Right lobe of liver (tissue), 6 donors: Measurements from ENCODE around the gene HPSE. TPM values are rescaled to one million over a fixed set of nuclear protein-coding genes. Genes with fewer than 3 reads are reported as not detected.

ENCODE experiments used
- ATAC-seq, 4 donors: fragments of 200-7000 bp; cut with Tn5 transposase; one replicate each; pipeline ENCODE4 v1.9.1; 2020; ENCODE audit warnings: mild to moderate bottlenecking in 4 of 4, moderate library complexity in 4 of 4
- DNase-seq, 3 donors: peaks; one replicate each; pipeline ENCODE4 v3.0.0-alpha.2; 2020
- H3K27ac ChIP-seq, 3 donors: fragments of 200-600 bp; one replicate each; pipeline ENCODE4 v1.8.0; 2022
- H3K27me3 ChIP-seq, 2 donors: fragments of 200-600 bp; one replicate each; pipeline ENCODE4 v1.8.0; 2022
- H3K36me3 ChIP-seq, 4 donors: fragments of 200-600 bp; sonication (generic) in 1 of 4; one replicate each; pipeline versions ENCODE4 v1.5.1 to v1.8.0; 2017 to 2022; ENCODE audit warnings: control low read depth in 1 of 4
- H3K4me1 ChIP-seq, 4 donors: fragments of 200-600 bp; sonication (generic) in 1 of 4; one replicate each; pipeline versions ENCODE4 v1.5.1 to v1.8.0; 2017 to 2022; ENCODE audit warnings: control low read depth in 1 of 4
- H3K4me3 ChIP-seq, 3 donors: fragments of 200-600 bp; one replicate each; pipeline ENCODE4 v1.8.0; 2022
- H3K9me3 ChIP-seq, 4 donors: fragments of 200-600 bp; sonication (generic) in 1 of 4; one replicate each; pipeline versions ENCODE4 v1.5.1 to v1.8.0; 2017 to 2022; ENCODE audit warnings: control low read depth in 1 of 4
- POLR2A ChIP-seq: fragments of 450-650 bp; IDR thresholded peaks from one replicate; pipeline ENCODE4 v1.6.1; 2017; ENCODE audit warnings: antibody characterized with exemption, mild to moderate bottlenecking
- WGBS: methylation state at CpG from one replicate; pipeline ENCODE4 v1.1.6; 2018; ENCODE audit warnings: low coverage, low lambda C conversion rate; ENCODE audit not compliant: insufficient coverage; ENCODE audit errors: missing lambda C conversion rate; 5-methylcytosine and 5-hydroxymethylcytosine counted together
- intact Hi-C, 2 donors: fragments of 100-400 bp; cut with DNase I; formaldehyde crosslinking; loops; one replicate each; pipeline versions ENCODE4 v1.11.2 to v1.14.1; 2022
- total RNA-seq, 6 experiments: library from RNA; depleted of rRNA in 2 of 6; stranded (reverse); fragments of >200 nt in 2 of 6; fragmentation: NEBNext Ultra II Directional in 3 of 6; extraction: Animal tissue kit (Norgen Biotek cat#: 25700) in 3 of 6; gene quantifications; one replicate each; pipeline versions ENCODE4 v1.1.0 to v1.2.4, GENCODE V29; 2016 to 2023
- TF ChIP-seq, protein P1 (sequence below), 4 donors: fragments of 200-600 bp in 3 of 4; fragments of 450-650 bp in 1 of 4; IDR thresholded peaks; one replicate each; pipeline versions ENCODE4 v1.5.1 to v1.8.0; 2016 to 2022; ENCODE audit warnings: antibody characterized with exemption in 4 of 4, mild to moderate bottlenecking in 2 of 4
- donor health status: DM: no; HTN: yes; CAD: no.
- donor health status: DM: no; HTN: no; CAD: no.
- donor health status: DM: no; HTN: no; CAD: no.
- donor health status: DM: no; HTN: yes; CAD: no.
- donor health status: DM: no; HTN: yes; CAD: no.

Gene HPSE
- total RNA-seq, 6 experiments from 2014 or later, result 0.68 to 2.0 (median 1.2) TPM

- no peak for DNase-seq
- intact Hi-C loops, result no loop called here
- no peak for ATAC-seq
- H3K4me3 ChIP-seq, result no peak overlapping the region
- H3K4me1 ChIP-seq, result no peaks in the 10 kb centered on the region
- whole genome bisulfite sequencing, result 38% methylated on average over 2 of the region's 2 CpGs
- TF ChIP-seq POLR2A, result no peak
- TF ChIP-seq, protein P1, sequence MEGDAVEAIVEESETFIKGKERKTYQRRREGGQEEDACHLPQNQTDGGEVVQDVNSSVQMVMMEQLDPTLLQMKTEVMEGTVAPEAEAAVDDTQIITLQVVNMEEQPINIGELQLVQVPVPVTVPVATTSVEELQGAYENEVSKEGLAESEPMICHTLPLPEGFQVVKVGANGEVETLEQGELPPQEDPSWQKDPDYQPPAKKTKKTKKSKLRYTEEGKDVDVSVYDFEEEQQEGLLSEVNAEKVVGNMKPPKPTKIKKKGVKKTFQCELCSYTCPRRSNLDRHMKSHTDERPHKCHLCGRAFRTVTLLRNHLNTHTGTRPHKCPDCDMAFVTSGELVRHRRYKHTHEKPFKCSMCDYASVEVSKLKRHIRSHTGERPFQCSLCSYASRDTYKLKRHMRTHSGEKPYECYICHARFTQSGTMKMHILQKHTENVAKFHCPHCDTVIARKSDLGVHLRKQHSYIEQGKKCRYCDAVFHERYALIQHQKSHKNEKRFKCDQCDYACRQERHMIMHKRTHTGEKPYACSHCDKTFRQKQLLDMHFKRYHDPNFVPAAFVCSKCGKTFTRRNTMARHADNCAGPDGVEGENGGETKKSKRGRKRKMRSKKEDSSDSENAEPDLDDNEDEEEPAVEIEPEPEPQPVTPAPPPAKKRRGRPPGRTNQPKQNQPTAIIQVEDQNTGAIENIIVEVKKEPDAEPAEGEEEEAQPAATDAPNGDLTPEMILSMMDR (IDR thresholded peaks at IDR 0.05), result no peak
- no peak overlapping the region for H3K27ac ChIP-seq
- no peaks in the 10 kb centered on the region for H3K27me3 ChIP-seq
- H3K9me3 ChIP-seq, result no peaks in the 10 kb centered on the region
- H3K36me3 ChIP-seq, result peaks cover 0 to 12% (median 0%) of the 10 kb centered on the region in 4 donors
Measured at GRCh38 chr4:83268491-83268890, 66.2 kb downstream of the HPSE start.

GRCh38 chr4:83267830-83268475 is 66.7 kb downstream of the HPSE start:
- Histone ChIP-seq H3K36me3 (peaks cover 0 to 12% (median 0%) of the 10 kb centered on the region in 4 donors), H3K4me1 (no peaks in the 10 kb centered on the region), H3K4me3 (no peak overlapping the region), H3K27ac (no peak overlapping the region), H3K9me3 (no peaks in the 10 kb centered on the region), H3K27me3 (no peaks in the 10 kb centered on the region)
- ATAC-seq, result no peak
- WGBS, result 79% methylated on average over 2 of the region's 3 CpGs
- TF ChIP-seq, protein P1 (IDR thresholded peaks at IDR 0.05), result no peak
- TF ChIP-seq POLR2A, result no peak
- intact Hi-C loops, result no loop called here
- no peak for DNase-seq

DNA sequence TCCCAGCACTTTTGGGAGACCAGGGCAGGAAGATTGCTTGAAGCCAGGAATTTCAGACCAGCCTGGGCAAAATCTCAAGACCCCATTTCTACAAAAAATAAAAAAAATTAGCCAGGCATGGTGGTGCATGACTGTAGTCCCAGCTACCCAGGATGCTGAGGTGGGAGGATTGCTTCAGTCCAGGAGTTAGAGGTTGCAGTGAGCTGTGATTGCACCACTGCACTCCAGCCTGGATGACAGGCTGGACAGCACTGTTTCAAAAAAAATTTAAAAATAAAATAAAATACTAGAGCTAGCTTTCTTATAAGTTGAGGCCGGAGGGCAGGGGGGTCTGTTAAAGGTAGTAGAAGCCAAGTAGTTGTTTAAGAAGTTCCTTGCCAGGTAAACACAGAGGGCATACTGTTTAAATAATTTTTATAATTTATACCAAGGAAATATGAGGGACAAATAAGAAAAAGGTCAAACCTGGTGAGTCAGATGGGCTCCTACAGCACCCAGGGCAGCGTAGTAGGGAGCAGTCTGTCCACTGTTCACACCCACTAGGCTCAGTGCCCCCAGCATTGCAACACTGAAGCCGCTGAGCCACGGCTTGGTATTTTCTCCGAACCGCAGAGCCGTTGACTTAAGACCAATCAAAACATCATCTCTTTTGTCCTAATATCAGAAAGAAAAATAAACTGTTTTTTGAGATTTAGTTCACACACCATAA is 67.4 kb downstream of the HPSE start:
- Histone ChIP-seq H3K27ac (no peak overlapping the region), H3K9me3 (no peaks in the 10 kb centered on the region), H3K27me3 (no peaks in the 10 kb centered on the region), H3K4me3 (no peak overlapping the region), H3K4me1 (no peaks in the 10 kb centered on the region), H3K36me3 (peaks cover 0 to 12% (median 0%) of the 10 kb centered on the region in 4 donors)
- intact Hi-C loops, result no loop called here
- no peak for DNase-seq
- 65% methylated on average over 7 of the region's 7 CpGs for WGBS
- TF ChIP-seq, protein P1 (IDR thresholded peaks at IDR 0.05), result no peak
- TF ChIP-seq POLR2A, result no peak
- no peak for ATAC-seq

DNA sequence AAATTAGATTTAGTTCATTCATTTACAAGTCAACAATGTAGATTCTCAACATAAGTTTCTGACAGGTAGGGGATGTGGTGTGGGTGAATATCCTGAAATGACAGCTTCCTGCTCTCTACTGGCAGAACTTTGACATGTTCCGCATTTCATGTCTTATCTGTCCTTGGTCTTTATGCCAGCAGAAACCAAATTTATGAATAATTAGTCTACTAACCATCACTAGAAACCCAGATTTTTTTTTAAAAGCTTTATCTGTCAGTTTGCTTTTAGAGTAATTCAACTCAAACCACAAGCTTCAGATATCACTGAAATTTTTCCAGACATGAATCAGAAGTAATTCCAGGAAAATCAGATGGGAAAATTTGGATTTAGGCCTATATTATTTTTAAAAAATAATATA is 68.0 kb downstream of the HPSE start:
- DNase-seq, result no peak
- ATAC-seq, result no peak
- no peak overlapping the region for H3K4me3 ChIP-seq
- H3K27me3 ChIP-seq, result no peaks in the 10 kb centered on the region
- no peak for TF ChIP-seq POLR2A
- TF ChIP-seq, protein P1 (IDR thresholded peaks at IDR 0.05), result no peak
- intact Hi-C loops, result no loop called here
- no peak overlapping the region for H3K27ac ChIP-seq
- no peaks in the 10 kb centered on the region for H3K4me1 ChIP-seq
- no peaks in the 10 kb centered on the region for H3K9me3 ChIP-seq
- WGBS, result 93% methylated on average over 1 of the region's 1 CpG
- peaks cover 0 to 9% (median 0%) of the 10 kb centered on the region in 4 donors for H3K36me3 ChIP-seq
